ENCODE measurements around the gene TEX12. TPM values are rescaled to one million over a fixed set of nuclear protein-coding genes. Genes with fewer than 3 reads are reported as not detected.
"Not testable (repeated sequence)": the region's sequence is repeated elsewhere in the genome, so short reads cannot be mapped to it uniquely, and the experiment has no call there.

The TEX12 gene
- total and polyA plus RNA-seq, 3 experiments from 2014 or later, result 0.27 to 0.39 TPM; not detected in 1

- ChIA-PET CTCF (no interaction called here), POLR2A (no interaction called here)
- no peak overlapping the region for H3K4me3 ChIP-seq (ENCODE audit: low read length)
- no peaks in the 10 kb centered on the region for H3K9me3 ChIP-seq (ENCODE audit: low read length)
- H3K27ac Mint-ChIP-seq, result no peak overlapping the region
- peaks cover 5 to 14% of the 10 kb centered on the region in 2 donors for H3K27me3 Mint-ChIP-seq
- no peaks in the 10 kb centered on the region for H3K4me1 ChIP-seq (ENCODE audit: insufficient read depth, low read length)
- peaks cover 0 to 2% (median 0%) of the 10 kb centered on the region in 5 donors for H3K9me3 Mint-ChIP-seq
- no peak for DNase-seq
- peaks cover 0 to 1% (median under 1%) of the 10 kb centered on the region in 3 donors for H3K36me3 Mint-ChIP-seq
- H3K4me1 Mint-ChIP-seq, result no peaks in the 10 kb centered on the region
- H3K36me3 ChIP-seq (ENCODE audit: insufficient read depth, low read length), result no peaks in the 10 kb centered on the region
- no peaks in the 10 kb centered on the region for H3K27me3 ChIP-seq (ENCODE audit: insufficient read depth, low read length, poor library complexity, severe bottlenecking)
- no peak overlapping the region for H3K4me3 Mint-ChIP-seq
- H3K27ac ChIP-seq (ENCODE audit: low read depth, low read length), result no peak overlapping the region
These were observed 18.7 kb downstream of the TEX12 start for GRCh38 chr11:112185883-112186282.

GRCh38 chr11:112186304-112186703 lies 19.1 kb downstream of the TEX12 start:
- Mint-ChIP-seq H3K4me3 (no peak overlapping the region), H3K9me3 (peaks cover 0 to 1% (median 0%) of the 10 kb centered on the region in 5 donors), H3K27ac (no peak overlapping the region), H3K36me3 (no peaks in the 10 kb centered on the region), H3K27me3 (peaks cover 5 to 13% of the 10 kb centered on the region in 2 donors), H3K4me1 (no peaks in the 10 kb centered on the region)
- no peak for DNase-seq
- H3K27me3 ChIP-seq (ENCODE audit: insufficient read depth, low read length, poor library complexity, severe bottlenecking), result no peaks in the 10 kb centered on the region
- no peaks in the 10 kb centered on the region for H3K4me1 ChIP-seq (ENCODE audit: insufficient read depth, low read length)
- ChIA-PET CTCF (no interaction called here), POLR2A (no interaction called here)
- no peaks in the 10 kb centered on the region for H3K36me3 ChIP-seq (ENCODE audit: insufficient read depth, low read length)
- H3K27ac ChIP-seq (ENCODE audit: low read depth, low read length), result no peak overlapping the region
- H3K9me3 ChIP-seq (ENCODE audit: low read length), result no peaks in the 10 kb centered on the region
- no peak overlapping the region for H3K4me3 ChIP-seq (ENCODE audit: low read length)

GRCh38 chr11:112195113-112195512 lies 27.9 kb downstream of the TEX12 start:
- H3K36me3 ChIP-seq (ENCODE audit: insufficient read depth, low read length); H3K27me3 ChIP-seq (ENCODE audit: insufficient read depth, low read length, poor library complexity, severe bottlenecking); POLR2A ChIA-PET; H3K27ac ChIP-seq (ENCODE audit: low read depth, low read length); H3K9me3 ChIP-seq (ENCODE audit: low read length); H3K4me3 Mint-ChIP-seq; H3K36me3 Mint-ChIP-seq; CTCF ChIA-PET; DNase-seq; H3K4me3 ChIP-seq (ENCODE audit: low read length); H3K9me3 Mint-ChIP-seq; H3K4me1 Mint-ChIP-seq; H3K4me1 ChIP-seq (ENCODE audit: insufficient read depth, low read length); H3K27me3 Mint-ChIP-seq; H3K27ac Mint-ChIP-seq: not testable (repeated sequence)

- H3K27ac Mint-ChIP-seq, result no peak overlapping the region
- Histone ChIP-seq H3K4me1 (ENCODE audit: insufficient read depth, low read length) (no peaks in the 10 kb centered on the region), H3K27me3 (ENCODE audit: insufficient read depth, low read length, poor library complexity, severe bottlenecking) (no peaks in the 10 kb centered on the region), H3K9me3 (ENCODE audit: low read length) (no peaks in the 10 kb centered on the region), H3K36me3 (ENCODE audit: insufficient read depth, low read length) (no peaks in the 10 kb centered on the region), H3K4me3 (ENCODE audit: low read length) (no peak overlapping the region), H3K27ac (ENCODE audit: low read depth, low read length) (no peak overlapping the region)
- peaks cover 0 to 5% (median 0%) of the 10 kb centered on the region in 3 donors for H3K36me3 Mint-ChIP-seq
- H3K4me1 Mint-ChIP-seq, result no peaks in the 10 kb centered on the region
- DNase-seq, result no peak
- peaks cover 0 to 5% (median 0%) of the 10 kb centered on the region in 5 donors for H3K9me3 Mint-ChIP-seq
- H3K27me3 Mint-ChIP-seq, result peaks cover 0 to 8% of the 10 kb centered on the region in 2 donors
- ChIA-PET CTCF (no interaction called here), POLR2A (no interaction called here)
- no peak overlapping the region for H3K4me3 Mint-ChIP-seq
These were observed 28.8 kb downstream of the TEX12 start for GRCh38 chr11:112195951-112196351.

- CTCF ChIA-PET, result no interaction called here
- Histone ChIP-seq H3K4me1 (ENCODE audit: insufficient read depth, low read length) (no peaks in the 10 kb centered on the region), H3K27me3 (ENCODE audit: insufficient read depth, low read length, poor library complexity, severe bottlenecking) (no peaks in the 10 kb centered on the region), H3K4me3 (ENCODE audit: low read length) (no peak overlapping the region), H3K9me3 (ENCODE audit: low read length) (no peaks in the 10 kb centered on the region), H3K36me3 (ENCODE audit: insufficient read depth, low read length) (no peaks in the 10 kb centered on the region), H3K27ac (ENCODE audit: low read depth, low read length) (no peak overlapping the region)
- peaks cover 0 to 5% (median 0%) of the 10 kb centered on the region in 5 donors for H3K9me3 Mint-ChIP-seq
- no peak for DNase-seq
- peaks cover 0 to 5% (median 0%) of the 10 kb centered on the region in 3 donors for H3K36me3 Mint-ChIP-seq
- no peak overlapping the region for H3K27ac Mint-ChIP-seq
- peaks cover 0 to 8% of the 10 kb centered on the region in 2 donors for H3K27me3 Mint-ChIP-seq
- H3K4me1 Mint-ChIP-seq, result no peaks in the 10 kb centered on the region
- POLR2A ChIA-PET, result no interaction called here
- no peak overlapping the region for H3K4me3 Mint-ChIP-seq
These were observed 29.4 kb downstream of the TEX12 start for GRCh38 chr11:112196519-112197087.

- H3K4me3 Mint-ChIP-seq; H3K27me3 ChIP-seq (ENCODE audit: insufficient read depth, low read length, poor library complexity, severe bottlenecking); CTCF ChIA-PET; H3K27ac ChIP-seq (ENCODE audit: low read depth, low read length); POLR2A ChIA-PET; H3K4me3 ChIP-seq (ENCODE audit: low read length); H3K36me3 ChIP-seq (ENCODE audit: insufficient read depth, low read length); H3K9me3 Mint-ChIP-seq; DNase-seq; H3K27me3 Mint-ChIP-seq; H3K36me3 Mint-ChIP-seq; H3K4me1 Mint-ChIP-seq; H3K4me1 ChIP-seq (ENCODE audit: insufficient read depth, low read length); H3K9me3 ChIP-seq (ENCODE audit: low read length); H3K27ac Mint-ChIP-seq: not testable (repeated sequence)
These were observed 31.9 kb downstream of the TEX12 start for GRCh38 chr11:112199101-112199500.

- CTCF ChIA-PET, result no interaction called here
- no peaks in the 10 kb centered on the region for H3K27me3 ChIP-seq (ENCODE audit: insufficient read depth, low read length, poor library complexity, severe bottlenecking)
These were observed 33.1 kb downstream of the TEX12 start for GRCh38 chr11:112200252-112200651.

GRCh38 chr11:112206071-112206470 lies 38.9 kb downstream of the TEX12 start:
- CTCF ChIA-PET, result no interaction called here
- H3K4me3 Mint-ChIP-seq, result no peak overlapping the region

More at GRCh38 chr11:112200252-112200651, 33.1 kb downstream of the TEX12 start:
- no peak overlapping the region for H3K27ac Mint-ChIP-seq
- Histone ChIP-seq H3K4me1 (ENCODE audit: insufficient read depth, low read length) (no peaks in the 10 kb centered on the region), H3K36me3 (ENCODE audit: insufficient read depth, low read length) (no peaks in the 10 kb centered on the region), H3K4me3 (ENCODE audit: low read length) (no peak overlapping the region), H3K9me3 (ENCODE audit: low read length) (no peaks in the 10 kb centered on the region), H3K27ac (ENCODE audit: low read depth, low read length) (no peak overlapping the region)
- POLR2A ChIA-PET, result interaction anchor here (0.6 kb wide), 1 partner anchor 320 kb away, joined by 3 read pairs; no protein-coding TSS in a partner anchor
- no peak overlapping the region for H3K4me3 Mint-ChIP-seq
- no peaks in the 10 kb centered on the region for H3K4me1 Mint-ChIP-seq
- peaks cover 0 to 9% (median 3%) of the 10 kb centered on the region in 3 donors for H3K36me3 Mint-ChIP-seq
- DNase-seq, result no peak
- peaks cover 3 to 8% of the 10 kb centered on the region in 2 donors for H3K27me3 Mint-ChIP-seq
- H3K9me3 Mint-ChIP-seq, result peaks cover 0 to 5% (median 0%) of the 10 kb centered on the region in 5 donors

More at GRCh38 chr11:112206071-112206470, 38.9 kb downstream of the TEX12 start:
- Mint-ChIP-seq H3K36me3 (peaks cover 0 to 8% (median 3%) of the 10 kb centered on the region in 3 donors), H3K27ac (no peak overlapping the region), H3K4me1 (no peaks in the 10 kb centered on the region), H3K27me3 (peaks cover 2 to 18% of the 10 kb centered on the region in 2 donors), H3K9me3 (peaks cover 0 to 2% (median 0%) of the 10 kb centered on the region in 5 donors)
- Histone ChIP-seq H3K27me3 (ENCODE audit: insufficient read depth, low read length, poor library complexity, severe bottlenecking) (no peaks in the 10 kb centered on the region), H3K36me3 (ENCODE audit: insufficient read depth, low read length) (no peaks in the 10 kb centered on the region), H3K4me3 (ENCODE audit: low read length) (no peak overlapping the region), H3K9me3 (ENCODE audit: low read length) (no peaks in the 10 kb centered on the region), H3K4me1 (ENCODE audit: insufficient read depth, low read length) (no peaks in the 10 kb centered on the region), H3K27ac (ENCODE audit: low read depth, low read length) (no peak overlapping the region)
- no peak for DNase-seq
- POLR2A ChIA-PET, result no interaction called here
